Activated CD4-positive, CD25-positive, alpha-beta regulatory T cell treated with anti-CD3 and anti-CD28 coated beads, Interleukin-2, amount 50 U/mL, for 72 hours (primary cell): ENCODE measurements around the gene ZSCAN30.
"Not testable (repeated sequence)": the region's sequence is repeated elsewhere in the genome, so short reads cannot be mapped to it uniquely, and the experiment has no call there.

ENCODE experiments used
- DNase-seq: peaks from one replicate; pipeline ENCODE4 v3.0.0; 2021

Gene ZSCAN30

GRCh38 chr18:35227254-35227653 is 62.8 kb downstream of the ZSCAN30 start:
- DNase-seq = no peak

- DNase-seq = no peak
Observed at GRCh38 chr18:35223797-35224196, 66.2 kb downstream of the ZSCAN30 start.

GRCh38 chr18:35220424-35220823 is 69.6 kb downstream of the ZSCAN30 start:
- DNase-seq = no peak

GRCh38 chr18:35219331-35219730 is 70.7 kb downstream of the ZSCAN30 start:
- not testable (repeated sequence) for DNase-seq

- not testable (repeated sequence) for DNase-seq
Observed at GRCh38 chr18:35216611-35217010, 73.4 kb downstream of the ZSCAN30 start.

- DNase-seq = no peak
Observed at GRCh38 chr18:35215026-35215425, 75.0 kb downstream of the ZSCAN30 start.

- DNase-seq = not testable (repeated sequence)
Observed at GRCh38 chr18:35205746-35206458, 84.1 kb downstream of the ZSCAN30 start.

GRCh38 chr18:35205199-35205712 is 84.8 kb downstream of the ZSCAN30 start:
- DNase-seq = no peak

- no peak for DNase-seq
Observed at GRCh38 chr18:35203067-35203466, 87.0 kb downstream of the ZSCAN30 start.

- no peak for DNase-seq
Observed at GRCh38 chr18:35201256-35201931, 88.6 kb downstream of the ZSCAN30 start.
